ENCODE results near the gene ZNF200.
A peak's percentile ranks its signal among the peaks of the same experiment; 100 is the strongest.

Gene ZNF200

DNA sequence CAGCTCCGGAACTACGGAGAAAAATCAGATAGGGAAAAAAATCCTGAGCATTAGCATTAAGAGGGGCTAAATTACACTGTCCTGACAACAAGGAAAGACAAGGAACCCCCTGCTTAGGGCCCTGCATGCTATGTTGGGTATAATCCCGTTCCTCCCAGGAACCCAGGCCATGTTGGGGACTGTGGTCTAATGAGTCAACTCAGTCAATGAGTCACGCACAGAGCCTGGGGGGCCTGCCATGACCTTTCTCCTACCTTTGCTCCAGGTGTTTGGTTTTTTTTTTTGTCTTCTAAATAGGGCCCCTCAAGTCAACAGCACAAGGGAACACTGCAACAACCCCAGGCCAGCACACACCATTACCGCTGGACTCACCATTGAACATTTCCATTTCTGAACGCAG, 8.9 kb upstream of the ZNF200 start:
- H3K27ac ChIP-seq, result no peak overlapping the region
- no peak overlapping the region for H3K9ac ChIP-seq
- H3K4me2 ChIP-seq, result no peak overlapping the region
- no peaks in the 10 kb centered on the region for H3K36me3 ChIP-seq
- no peak overlapping the region for H3K4me3 ChIP-seq
- peaks cover 0 to 3% (median 0%) of the 10 kb centered on the region in 10 experiments; a peak in 3 of 20 replicates for H3K4me1 ChIP-seq
- TF ChIP-seq Cebpa-rat (IDR thresholded peaks at IDR 0.05), result no peak
- no peaks in the 10 kb centered on the region for H3K27me3 ChIP-seq
- H3K9me3 ChIP-seq (replicated peaks in 1 of 11), result peaks cover 0 to 21% (median 8%) of the 10 kb centered on the region in 11 experiments; a peak in 9 of 22 replicates
- H4K20me1 ChIP-seq, result no peaks in the 10 kb centered on the region

DNA sequence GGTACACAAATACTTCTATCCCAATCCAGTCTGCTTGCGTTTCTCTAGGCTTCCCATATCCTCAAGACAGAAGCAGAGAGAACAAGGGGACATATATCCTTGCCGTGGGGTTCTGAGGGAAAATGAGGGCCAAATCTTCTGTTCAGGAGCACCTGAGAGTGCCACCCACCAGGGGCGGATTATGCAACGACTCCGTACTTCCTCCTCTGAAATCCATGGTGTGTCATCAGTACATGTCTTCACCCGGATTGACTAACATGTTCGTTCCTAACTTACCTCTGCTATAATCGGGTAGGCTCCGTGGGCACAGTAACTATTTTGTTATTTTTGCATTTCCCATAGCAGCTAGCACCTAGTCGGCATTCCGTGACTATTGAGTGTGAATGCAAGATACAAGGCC, 7.8 kb upstream of the ZNF200 start:
- H3K4me3 ChIP-seq, result no peak overlapping the region
- TF ChIP-seq Cebpa-rat (IDR thresholded peaks at IDR 0.05), result no peak
- H4K20me1 ChIP-seq, result no peaks in the 10 kb centered on the region
- peaks cover 0 to 21% (median 8%) of the 10 kb centered on the region in 11 experiments; a peak in 9 of 22 replicates for H3K9me3 ChIP-seq (replicated peaks in 1 of 11)
- H3K9ac ChIP-seq, result no peak overlapping the region
- no peaks in the 10 kb centered on the region for H3K27me3 ChIP-seq
- H3K4me1 ChIP-seq, result peaks cover 0 to 3% (median 0%) of the 10 kb centered on the region in 10 experiments; a peak in 3 of 20 replicates
- no peaks in the 10 kb centered on the region for H3K36me3 ChIP-seq
- H3K4me2 ChIP-seq, result no peak overlapping the region; a peak in 1 of 22 replicates
- H3K27ac ChIP-seq, result no peak overlapping the region

DNA sequence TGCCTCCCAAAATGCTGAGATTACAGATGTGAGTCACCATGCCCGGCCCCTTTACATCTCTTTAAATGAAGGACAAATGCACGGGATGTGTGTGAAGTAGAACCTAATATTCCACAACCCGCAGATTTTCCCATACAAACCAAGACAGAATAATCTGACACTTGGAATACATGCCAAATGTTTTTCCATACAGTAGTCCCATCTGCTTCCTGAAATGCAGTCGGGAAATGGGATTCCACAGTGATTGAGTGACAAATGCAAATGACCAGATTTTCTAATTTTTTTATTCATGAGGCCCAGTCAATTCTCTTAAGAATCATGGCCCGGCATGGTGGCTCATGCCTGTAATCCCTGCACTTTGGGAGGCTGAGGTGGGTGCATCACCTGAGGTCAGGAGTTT, 6.8 kb upstream of the ZNF200 start:
- Histone ChIP-seq H3K4me2 (no peak overlapping the region), H3K9me3 (replicated peaks in 1 of 11) (peaks cover 0 to 26% (median 9%) of the 10 kb centered on the region in 11 experiments; a peak in 13 of 22 replicates), H3K36me3 (no peaks in the 10 kb centered on the region), H4K20me1 (no peaks in the 10 kb centered on the region), H3K27me3 (no peaks in the 10 kb centered on the region), H3K4me1 (peaks cover 0 to 3% (median 0%) of the 10 kb centered on the region in 10 experiments; a peak in 3 of 20 replicates), H3K9ac (no peak overlapping the region), H3K4me3 (no peak overlapping the region), H3K27ac (no peak overlapping the region)
- no peak for TF ChIP-seq Cebpa-rat (IDR thresholded peaks at IDR 0.05)

DNA sequence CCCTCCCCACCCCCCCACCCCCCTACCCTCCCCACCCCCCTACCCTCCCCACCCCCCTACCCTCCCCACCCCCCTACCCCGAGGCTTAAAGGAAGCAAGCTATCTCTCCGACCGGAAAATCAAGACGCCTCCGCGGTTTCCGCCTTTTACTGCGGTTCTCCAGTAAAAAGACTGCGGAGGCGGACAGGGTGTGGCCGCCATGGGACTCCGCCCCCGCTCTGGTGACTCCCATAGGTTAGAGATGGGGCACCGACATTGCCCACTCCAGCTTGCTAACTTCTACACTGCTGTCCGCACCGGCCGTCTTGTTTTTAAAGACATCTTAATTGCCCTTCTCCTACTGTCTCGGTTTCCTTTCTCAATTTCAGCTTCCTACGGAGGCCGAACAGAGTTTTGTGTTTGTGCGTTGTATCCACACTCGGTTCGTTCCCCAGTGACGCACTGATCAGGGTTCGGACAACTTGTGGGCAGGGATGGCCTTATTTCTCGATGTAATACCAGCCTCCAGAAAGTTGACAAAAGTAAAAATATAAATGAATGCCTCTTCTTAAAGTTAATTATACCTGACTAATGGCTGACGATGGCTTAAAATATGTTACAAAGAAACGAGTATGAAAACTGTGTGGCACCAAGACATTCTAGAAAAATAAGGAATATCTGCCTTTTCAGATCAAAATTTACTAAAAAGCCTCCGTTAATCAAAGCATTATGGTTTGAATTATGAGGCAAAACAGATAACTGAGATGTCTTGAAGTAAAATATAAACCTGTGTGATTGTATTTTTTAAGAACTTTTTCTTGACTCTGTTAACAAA, 1.1 kb upstream of the ZNF200 start:
- no peak overlapping the region for H3K4me2 ChIP-seq
- peaks cover 19 to 27% (median 25%) of the 10 kb centered on the region in 11 experiments for H3K36me3 ChIP-seq
- no peak overlapping the region for H3K27ac ChIP-seq
- no peaks in the 10 kb centered on the region for H3K27me3 ChIP-seq
- H3K4me1 ChIP-seq, result peaks cover 11 to 22% (median 15%) of the 10 kb centered on the region in 10 experiments
- no peaks in the 10 kb centered on the region; a peak in 1 of 22 replicates for H4K20me1 ChIP-seq
- peaks cover 17 to 39% (median 29%) of the 10 kb centered on the region in 11 experiments for H3K9me3 ChIP-seq (replicated peaks in 1 of 11)
- no peak overlapping the region for H3K4me3 ChIP-seq
- H3K9ac ChIP-seq, result no peak overlapping the region
- no peak for TF ChIP-seq Cebpa-rat (IDR thresholded peaks at IDR 0.05)

DNA sequence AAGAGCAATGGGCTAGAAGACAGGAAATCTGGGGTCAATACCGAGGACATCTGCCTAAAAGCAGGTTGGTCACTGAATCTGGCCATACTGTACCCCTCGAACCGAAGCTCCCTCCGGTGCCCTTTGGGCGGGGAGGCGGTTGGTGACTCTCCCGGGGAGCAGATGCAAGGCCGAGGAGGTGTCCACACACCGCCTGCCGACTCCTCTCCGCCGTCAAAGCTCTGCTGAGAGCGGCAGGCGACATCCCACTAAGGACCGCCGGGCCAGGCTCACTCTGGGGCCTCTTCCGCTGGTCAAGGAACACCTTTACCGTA, 458 bp downstream of the ZNF200 start:
- Histone ChIP-seq H3K4me1 (peaks cover 11 to 22% (median 15%) of the 10 kb centered on the region in 10 experiments), H3K27me3 (no peaks in the 10 kb centered on the region), H3K4me2 (peak overlapping the region; percentile 84 to 100 (median 93)), H4K20me1 (no peaks in the 10 kb centered on the region; a peak in 1 of 22 replicates), H3K36me3 (peaks cover 35 to 42% (median 41%) of the 10 kb centered on the region in 11 experiments), H3K27ac (peak overlapping the region; percentile 83 to 99 (median 94)), H3K9me3 (replicated peaks in 1 of 11) (peaks cover 32 to 54% (median 44%) of the 10 kb centered on the region in 11 experiments), H3K9ac (peak overlapping the region; percentile 88 to 99 (median 91)), H3K4me3 (peak overlapping the region; percentile 66 to 93 (median 82))
- no peak for TF ChIP-seq Cebpa-rat (IDR thresholded peaks at IDR 0.05)

DNA sequence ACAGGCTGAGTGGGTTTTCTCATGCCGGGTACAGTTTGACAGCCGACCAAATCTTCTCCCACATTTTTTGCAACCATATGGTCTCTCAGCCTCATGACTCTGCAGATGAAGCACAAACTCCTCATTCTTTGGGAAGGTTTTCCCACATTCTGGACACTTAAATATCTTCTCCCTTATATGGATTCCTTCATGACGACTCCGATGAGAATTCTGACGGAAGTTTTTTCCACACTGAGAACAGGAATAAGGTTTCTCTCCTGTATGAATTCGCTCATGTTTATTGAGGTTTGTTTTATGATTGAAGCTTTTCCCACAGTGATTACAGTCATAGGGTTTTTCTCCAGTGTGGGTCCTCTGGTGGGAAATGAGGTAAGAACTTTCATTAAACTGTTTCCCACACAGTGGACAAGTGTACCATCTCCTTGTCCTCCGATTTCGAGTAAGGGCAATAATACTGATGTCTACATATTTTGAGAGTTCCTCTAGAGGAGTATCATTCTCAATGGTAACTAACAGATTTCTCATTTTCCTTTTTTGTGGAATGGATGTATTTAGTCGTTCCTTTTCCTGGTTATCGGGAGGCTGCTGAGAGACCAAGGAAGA, 10.9 kb downstream of the ZNF200 start:
- no peak overlapping the region for H3K27ac ChIP-seq
- no peak overlapping the region for H3K9ac ChIP-seq
- H3K9me3 ChIP-seq (replicated peaks in 1 of 11), result peaks cover 94 to 100% (median 99%) of the 10 kb centered on the region in 11 experiments
- H3K4me2 ChIP-seq, result no peak overlapping the region
- TF ChIP-seq Cebpa-rat (IDR thresholded peaks at IDR 0.05), result no peak
- H3K4me1 ChIP-seq, result no peaks in the 10 kb centered on the region
- H3K27me3 ChIP-seq, result no peaks in the 10 kb centered on the region; a peak in 1 of 22 replicates
- peaks cover 79 to 87% (median 84%) of the 10 kb centered on the region in 11 experiments for H3K36me3 ChIP-seq
- peak overlapping the region; percentile 12 to 53 (median 30); a peak in 17 of 20 replicates for H3K4me3 ChIP-seq
- no peaks in the 10 kb centered on the region for H4K20me1 ChIP-seq

DNA sequence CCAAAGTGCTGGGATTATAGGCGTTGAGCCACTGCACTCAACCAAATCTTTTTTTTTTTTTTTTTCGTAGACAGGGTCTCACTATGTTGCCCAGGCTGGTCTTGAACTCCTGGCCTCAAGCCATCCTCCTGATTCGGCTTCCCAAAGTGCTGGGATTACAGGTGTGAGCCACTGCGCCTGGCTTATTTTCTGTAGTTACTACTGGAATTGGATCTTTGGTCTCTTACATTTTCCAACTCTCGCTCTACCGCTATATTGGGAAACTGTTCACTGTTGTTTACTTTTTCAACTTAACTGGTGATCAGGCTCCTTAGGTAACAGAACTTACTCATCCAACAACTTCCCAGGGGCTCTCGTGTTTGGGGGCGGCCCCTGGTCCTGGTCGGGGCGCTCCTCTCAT, 14.1 kb downstream of the ZNF200 start:
- no peak for TF ChIP-seq Cebpa-rat (IDR thresholded peaks at IDR 0.05)
- no peaks in the 10 kb centered on the region for H4K20me1 ChIP-seq
- peaks cover 66 to 100% (median 89%) of the 10 kb centered on the region in 11 experiments for H3K9me3 ChIP-seq (replicated peaks in 1 of 11)

DNA sequence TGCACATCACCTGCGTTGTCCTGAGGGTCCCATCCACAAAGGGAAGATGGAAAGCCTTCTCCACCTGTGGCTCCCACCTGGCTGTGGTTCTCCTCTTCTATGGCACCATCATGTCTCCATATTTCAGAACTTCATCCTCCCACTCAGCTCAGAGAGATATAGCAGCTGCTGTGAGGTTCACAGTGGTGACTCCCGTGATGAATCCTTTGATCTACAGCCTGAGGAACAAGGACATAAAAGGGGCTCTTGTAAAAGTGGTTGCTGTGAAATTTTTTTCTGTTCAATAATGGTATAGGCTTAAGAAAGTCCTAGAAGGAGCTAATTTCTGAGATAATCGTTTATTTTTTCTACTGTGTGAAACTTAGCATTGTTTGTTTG, 18.7 kb downstream of the ZNF200 start:
- Histone ChIP-seq H3K4me3 (peak overlapping the region in 1 of 10 experiments; percentile 16; a peak in 1 of 20 replicates), H3K36me3 (peaks cover 3 to 9% (median 7%) of the 10 kb centered on the region in 11 experiments; a peak in 21 of 22 replicates), H3K27ac (peak overlapping the region in 10 of 11 experiments; percentile 54 to 90 (median 82); a peak in 19 of 22 replicates), H3K4me1 (peaks cover 23 to 42% (median 33%) of the 10 kb centered on the region in 10 experiments), H3K9ac (peak overlapping the region in 8 of 11 experiments; percentile 49 to 72 (median 63); a peak in 10 of 22 replicates), H3K9me3 (replicated peaks in 1 of 11) (peaks cover 38 to 87% (median 59%) of the 10 kb centered on the region in 11 experiments), H4K20me1 (no peaks in the 10 kb centered on the region), H3K4me2 (peak overlapping the region; percentile 56 to 76 (median 69); a peak in 20 of 22 replicates), H3K27me3 (no peaks in the 10 kb centered on the region)
- no peak for TF ChIP-seq Cebpa-rat (IDR thresholded peaks at IDR 0.05)

More for the DNA sequence above, 14.1 kb downstream of the ZNF200 start:
- H3K4me3 ChIP-seq, result peak overlapping the region in 2 of 10 experiments; percentile 11 to 12; a peak in 1 of 20 replicates
- H3K4me1 ChIP-seq, result peaks cover 9 to 24% (median 18%) of the 10 kb centered on the region in 10 experiments
- H3K4me2 ChIP-seq, result no peak overlapping the region
- H3K27me3 ChIP-seq, result no peaks in the 10 kb centered on the region; a peak in 1 of 22 replicates
- H3K27ac ChIP-seq, result no peak overlapping the region
- H3K9ac ChIP-seq, result no peak overlapping the region
- peaks cover 47 to 55% (median 53%) of the 10 kb centered on the region in 11 experiments for H3K36me3 ChIP-seq
